BJ (cell line): Measurements from ENCODE around the gene DUSP15. TPM values are rescaled to one million over a fixed set of nuclear protein-coding genes. Genes with fewer than 3 reads are reported as not detected.

Experiments
- CTCF ChIA-PET: fragments of 350-600 bp; formaldehyde crosslinking; extraction: SDS; loops from one replicate; lab custom pipeline; 2021; ENCODE audit warnings: antibody characterized with exemption, inconsistent platforms; lab: Yijun Ruan, JAX
- POLR2A ChIA-PET: fragments of 300-600 bp; sonication (Branson Sonifier 250); formaldehyde crosslinking; extraction: SDS; loops from one replicate; lab custom pipeline; 2021; ENCODE audit warnings: antibody characterized with exemption; lab: Charles Lee
- DNase-seq: peaks from one replicate; pipeline ENCODE4 v3.0.0-alpha.2; 2011; ENCODE audit warnings: low read depth
- H3K27me3 ChIP-seq: 2 replicates; pipeline ENCODE4 v1.6.0; 2011; ENCODE audit warnings: low read length; ENCODE audit not compliant: control insufficient read depth, insufficient read depth
- H3K36me3 ChIP-seq: 2 replicates; pipeline ENCODE4 v1.5.1; 2011; ENCODE audit warnings: low read length; ENCODE audit not compliant: control insufficient read depth, insufficient read depth
- H3K4me3 ChIP-seq: 2 replicates; pipeline ENCODE4 v1.5.1; 2011; ENCODE audit warnings: low read depth, mild to moderate bottlenecking, control low read depth, low read length
- CTCF ChIP-seq: IDR thresholded peaks from 2 replicates; pipeline ENCODE4 v1.5.1; 2011; ENCODE audit warnings: low read depth, mild to moderate bottlenecking, control low read depth, inconsistent platforms, low read length, moderate library complexity; ENCODE audit not compliant: insufficient read depth
- polyA plus RNA-seq: library from polyadenylated mRNA; depleted of rRNA; stranded (reverse); fragments of >200 nt; gene quantifications from 2 replicates; pipeline ENCODE4 v1.2.3, GENCODE V29; 2011

The DUSP15 gene
- polyA plus RNA-seq, 1 experiment: 0.09 TPM

DNA sequence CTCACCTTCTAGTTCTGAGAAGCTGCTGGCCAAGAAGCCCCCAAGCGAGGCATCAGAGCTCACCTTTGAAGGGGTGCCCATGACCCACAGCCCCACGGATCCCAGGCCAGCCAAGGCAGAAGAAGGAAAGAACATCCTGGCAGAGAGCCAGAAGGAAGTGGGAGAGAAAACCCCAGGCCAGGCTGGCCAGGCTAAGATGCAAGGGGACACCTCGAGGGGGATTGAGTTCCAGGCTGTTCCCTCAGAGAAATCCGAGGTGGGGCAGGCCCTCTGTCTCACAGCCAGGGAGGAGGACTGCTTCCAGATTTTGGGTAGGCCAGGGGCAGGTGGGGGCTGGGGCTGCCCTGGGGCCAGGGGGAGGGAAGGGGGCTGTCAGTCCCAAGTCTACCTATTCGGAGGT, 48.9 kb downstream of the DUSP15 start:
- Histone ChIP-seq H3K27me3 (no peaks in the 10 kb centered on the region), H3K4me3 (no peak overlapping the region), H3K36me3 (no peaks in the 10 kb centered on the region)
- CTCF ChIA-PET: interaction anchor here (0.5 to 8.2 kb wide), 5 partner anchors 7 to 210 kb away, joined by 3 to 180 read pairs (median 83); partner anchors contain the start of gene FOXS1
- POLR2A ChIA-PET: no interaction called here
- no peak for DNase-seq
- no peak for TF ChIP-seq CTCF

DNA sequence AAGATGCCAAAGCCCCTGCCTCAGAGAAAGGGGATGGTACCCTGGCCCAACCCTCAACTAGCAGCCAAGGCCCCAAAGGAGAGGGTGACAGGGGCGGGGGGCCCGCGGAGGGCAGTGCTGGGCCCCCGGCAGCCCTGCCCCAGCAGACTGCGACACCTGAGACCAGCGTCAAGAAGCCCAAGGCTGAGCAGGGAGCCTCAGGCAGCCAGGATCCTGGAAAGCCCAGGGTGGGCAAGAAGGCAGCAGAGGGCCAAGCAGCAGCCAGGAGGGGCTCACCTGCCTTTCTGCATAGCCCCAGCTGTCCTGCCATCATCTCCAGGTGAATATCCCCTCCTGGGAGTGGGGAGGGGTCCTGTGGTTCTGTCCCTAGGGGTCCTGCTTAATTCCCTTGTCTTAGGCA, 50.1 kb downstream of the DUSP15 start:
- Histone ChIP-seq H3K27me3 (no peaks in the 10 kb centered on the region), H3K36me3 (no peaks in the 10 kb centered on the region), H3K4me3 (no peak overlapping the region)
- POLR2A ChIA-PET: no interaction called here
- no peak for TF ChIP-seq CTCF
- no peak for DNase-seq
- CTCF ChIA-PET: interaction anchor here (3.7 to 8.2 kb wide), 2 partner anchors 17 to 211 kb away, joined by 19 to 105 read pairs; no protein-coding TSS in a partner anchor

- DNase-seq: no peak
- CTCF ChIA-PET: interaction anchor here (1.3 to 8.2 kb wide), 5 partner anchors 11 to 273 kb away, joined by 3 to 105 read pairs (median 19); no protein-coding TSS in a partner anchor
- no peaks in the 10 kb centered on the region for H3K27me3 ChIP-seq
- H3K36me3 ChIP-seq: no peaks in the 10 kb centered on the region
- H3K4me3 ChIP-seq: no peak within 1 kb of the TSS
- TF ChIP-seq CTCF: no peak
- POLR2A ChIA-PET: no interaction called here
These were observed 51.1 kb downstream of the DUSP15 start, which contains the start of gene MYLK2 for GRCh38 chr20:31819083-31819784. TSS of gene MYLK2 (plus strand) at chr20:31819356. CDS start at chr20:31819581, 225 bp downstream.

DNA sequence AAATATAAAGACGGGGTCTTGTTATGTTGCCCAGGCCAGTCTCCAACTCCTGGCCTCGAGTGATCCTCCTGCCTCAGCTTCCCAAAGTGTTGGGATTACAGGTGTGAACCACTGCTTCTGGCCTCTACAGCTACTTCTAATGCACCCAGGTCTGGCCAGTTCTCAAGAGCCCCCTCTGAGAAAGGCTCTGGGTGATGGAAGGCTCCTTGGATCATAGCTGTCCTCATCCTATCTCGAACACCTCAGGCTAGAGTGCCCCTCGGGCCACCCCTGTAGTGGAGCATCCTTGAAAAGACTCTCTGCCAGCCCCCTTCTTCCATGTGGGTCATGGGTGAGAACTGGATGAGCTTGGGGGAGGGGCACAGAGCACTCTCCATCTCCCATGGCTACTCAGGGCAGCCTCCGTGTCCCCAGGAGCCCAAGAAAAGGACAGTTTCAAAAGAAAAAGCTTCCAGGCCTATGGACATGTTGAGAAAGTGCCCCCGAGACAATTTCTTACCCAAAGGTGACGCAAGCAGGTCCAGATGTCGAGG, 51.9 kb downstream of the DUSP15 start:
- POLR2A ChIA-PET: no interaction called here
- TF ChIP-seq CTCF: no peak
- CTCF ChIA-PET: interaction anchor here (0.9 to 8.2 kb wide), 8 partner anchors 10 to 274 kb away, joined by 3 to 105 read pairs (median 7); partner anchors contain the start of gene PDRG1
- H3K4me3 ChIP-seq: no peak overlapping the region
- H3K27me3 ChIP-seq: no peaks in the 10 kb centered on the region
- no peak for DNase-seq
- no peaks in the 10 kb centered on the region for H3K36me3 ChIP-seq

DNA sequence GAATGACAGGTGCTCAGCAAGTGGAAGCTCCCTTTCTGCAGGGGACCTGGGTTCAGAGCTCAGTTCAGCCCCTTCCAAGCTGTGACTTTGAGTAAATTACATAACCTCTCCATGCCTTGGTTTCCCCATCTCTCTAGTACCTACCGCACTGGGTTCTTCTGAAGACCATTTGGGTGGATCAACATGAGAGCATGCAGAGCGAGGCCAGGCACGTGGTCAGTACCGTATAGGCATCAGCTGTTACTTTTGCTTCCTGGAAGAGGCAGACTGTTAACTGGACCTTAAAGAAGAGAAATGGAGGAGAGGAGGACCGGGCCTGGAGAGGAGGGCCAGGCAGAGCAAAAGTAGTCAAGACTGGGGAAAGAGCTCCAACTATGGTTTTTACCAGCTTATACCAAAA, 52.9 kb downstream of the DUSP15 start:
- no peak for DNase-seq
- ChIA-PET CTCF (interaction anchor here (0.6 to 4.0 kb wide), 9 partner anchors 9 to 275 kb away, joined by 3 to 27 read pairs (median 3); no protein-coding TSS in a partner anchor), POLR2A (no interaction called here)
- H3K36me3 ChIP-seq: no peaks in the 10 kb centered on the region
- no peak overlapping the region for H3K4me3 ChIP-seq
- H3K27me3 ChIP-seq: no peaks in the 10 kb centered on the region
- TF ChIP-seq CTCF: no peak
